HL-60/S4 (cell line): Measurements from ENCODE around the gene KIDINS220.

Experiments used
- in situ Hi-C: fragments of 300-500 bp; cut with MboI; formaldehyde crosslinking; loops from 2 replicates; pipeline ENCODE4 v1.14.3; 2022; ENCODE audit warnings: low sequenced_read_pairs

KIDINS220 gene

GRCh38 chr2:8836971-8837794 lies at the start of gene KIDINS220:
Gene KIDINS220 (minus strand): TSS chr2:8837613. CDS start chr2:8827093, 10,520 bp downstream.
- in situ Hi-C loops: no loop called here

GRCh38 chr2:8886876-8887275 lies 49.5 kb upstream of the KIDINS220 start:
- in situ Hi-C loops: no loop called here

DNA sequence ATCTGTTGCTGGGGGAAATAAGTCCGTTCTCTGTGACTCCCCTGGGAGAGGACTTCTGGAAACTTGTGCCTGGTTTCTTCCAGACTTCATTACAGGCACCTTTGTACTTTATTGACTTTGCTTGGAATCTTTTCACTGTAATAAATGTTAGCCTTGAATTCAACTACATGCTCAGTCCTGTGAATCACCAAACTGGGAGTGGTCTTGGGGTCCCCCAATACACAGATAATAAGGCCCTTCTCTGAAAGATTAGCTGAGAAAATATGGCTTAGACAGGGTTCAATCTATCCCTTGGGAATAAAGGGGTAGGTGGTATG lies 48.7 kb upstream of the KIDINS220 start:
- in situ Hi-C loops: no loop called here

GRCh38 chr2:8885449-8886201 lies 48.2 kb upstream of the KIDINS220 start:
- in situ Hi-C loops: no loop called here

DNA sequence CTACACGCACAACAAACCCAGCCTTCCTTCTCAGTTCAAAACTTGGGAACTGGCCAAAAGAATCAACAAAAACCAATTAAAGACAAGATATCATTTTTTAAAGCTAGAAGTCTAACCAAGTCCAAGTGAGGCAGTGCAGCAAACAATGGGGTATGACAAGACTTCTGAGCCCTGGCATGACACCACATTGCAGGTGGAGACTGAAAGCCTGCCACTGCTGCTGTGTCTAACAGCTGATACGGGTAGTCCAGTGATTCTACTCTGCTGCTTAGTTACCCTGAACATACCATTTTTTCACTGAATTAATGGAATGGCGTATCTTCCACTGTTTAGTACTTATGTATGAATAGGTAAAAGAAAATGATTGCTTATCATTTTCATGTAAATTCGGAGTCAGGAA lies 47.4 kb upstream of the KIDINS220 start:
- in situ Hi-C loops: no loop called here

DNA sequence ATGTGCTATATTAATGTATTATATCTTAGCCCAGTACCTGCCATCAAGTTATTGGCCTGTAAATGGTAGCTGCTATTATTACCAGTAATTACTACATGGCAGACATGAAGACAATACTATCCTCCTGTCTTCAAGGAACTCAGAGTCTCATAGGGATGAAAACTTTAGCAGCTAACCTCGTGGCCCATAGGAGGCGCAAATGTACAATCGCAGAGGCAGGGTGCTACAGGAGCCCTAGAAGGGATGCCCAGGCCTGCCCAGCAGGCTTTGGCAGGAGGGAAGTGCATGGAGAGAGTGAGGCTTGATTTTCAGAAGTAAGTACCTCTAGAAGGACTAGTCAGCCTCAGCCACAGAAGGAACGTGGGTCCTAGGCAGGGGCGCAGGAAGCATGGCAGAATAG lies 44.7 kb upstream of the KIDINS220 start:
- in situ Hi-C loops: no loop called here

DNA sequence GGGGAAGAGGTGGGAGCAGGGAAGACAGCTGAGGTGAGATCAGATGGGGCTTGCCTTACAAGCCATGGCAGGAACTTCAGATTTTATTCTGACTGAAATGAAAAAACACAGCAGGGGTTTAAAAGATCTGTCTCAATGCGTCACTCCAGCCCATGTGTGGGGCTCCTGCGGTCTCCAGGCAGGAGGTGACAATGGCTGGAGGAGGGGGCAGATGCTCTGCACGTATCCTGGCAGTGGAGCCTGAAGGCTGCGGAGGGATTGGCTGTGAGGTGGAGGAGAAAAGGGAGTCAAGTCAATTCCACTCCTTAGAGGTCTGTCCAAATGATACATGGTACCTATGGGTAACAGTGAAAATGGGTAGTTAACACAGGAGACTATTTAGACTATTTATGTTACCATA lies 40.5 kb upstream of the KIDINS220 start:
- in situ Hi-C loops: no loop called here

DNA sequence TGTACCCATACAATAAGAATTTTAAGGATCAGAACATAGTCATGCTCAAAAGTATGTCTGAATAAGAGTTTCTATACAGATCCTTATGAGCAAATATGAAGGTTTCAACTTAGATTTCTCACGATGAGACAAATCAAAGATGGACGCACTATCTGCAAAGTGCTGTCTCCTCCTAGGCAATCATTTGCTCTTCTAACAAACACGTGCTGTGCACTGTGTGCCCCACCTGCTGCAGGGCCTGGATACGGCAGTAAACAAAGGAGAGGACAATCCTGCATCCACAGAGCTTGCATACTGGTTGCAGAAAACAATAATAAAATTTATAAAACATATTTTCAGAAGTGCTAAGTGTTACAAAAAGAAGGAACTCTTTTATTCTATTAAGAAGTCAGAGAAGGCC lies 39.9 kb upstream of the KIDINS220 start:
- in situ Hi-C loops: no loop called here

- in situ Hi-C loops: no loop called here
Observed at GRCh38 chr2:8876628-8877027, 39.2 kb upstream of the KIDINS220 start.

GRCh38 chr2:8872821-8873432 lies 35.5 kb upstream of the KIDINS220 start:
- in situ Hi-C loops: no loop called here

- in situ Hi-C loops: no loop called here
Observed at GRCh38 chr2:8870441-8870840, 33.0 kb upstream of the KIDINS220 start.

DNA sequence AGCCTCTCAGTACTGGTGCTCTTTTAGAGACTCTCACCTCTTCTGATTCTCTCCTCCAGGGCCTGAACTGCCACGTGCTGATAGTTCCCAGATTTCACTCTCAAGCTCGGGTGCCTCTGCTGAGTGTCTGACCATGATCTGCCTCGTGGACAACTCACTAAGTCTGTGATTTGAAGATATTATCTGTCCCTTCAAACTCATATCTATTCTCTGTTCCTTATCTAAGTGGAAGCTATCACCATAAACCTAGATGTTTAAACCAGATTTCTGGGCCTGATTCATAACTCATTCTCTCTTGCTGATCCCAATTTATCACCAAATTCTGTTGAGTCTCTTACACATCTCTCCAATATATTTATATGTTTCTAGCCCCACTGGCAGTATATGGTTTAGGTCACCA lies 29.9 kb upstream of the KIDINS220 start:
- in situ Hi-C loops: no loop called here

GRCh38 chr2:8863331-8863953 lies 26.0 kb upstream of the KIDINS220 start:
- in situ Hi-C loops: no loop called here

DNA sequence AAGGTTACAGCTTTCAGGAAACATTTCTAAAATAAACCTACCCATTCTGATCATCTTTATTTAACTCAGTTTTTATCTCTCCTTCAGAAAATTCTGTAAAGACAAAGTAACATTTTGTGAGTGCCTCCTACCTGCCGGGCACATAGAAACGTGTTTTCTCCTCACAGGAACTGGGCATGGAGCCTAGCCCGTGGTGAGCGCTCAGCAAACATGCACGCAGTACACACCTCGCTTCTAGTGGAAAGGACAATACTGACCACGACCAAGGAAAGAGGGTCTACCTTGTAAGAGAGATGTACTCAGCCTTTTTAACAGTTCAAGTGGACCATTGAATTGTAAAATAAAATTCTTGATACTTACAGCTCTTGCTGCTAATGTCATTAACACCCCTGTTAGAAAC lies 24.8 kb upstream of the KIDINS220 start:
- in situ Hi-C loops: no loop called here

DNA sequence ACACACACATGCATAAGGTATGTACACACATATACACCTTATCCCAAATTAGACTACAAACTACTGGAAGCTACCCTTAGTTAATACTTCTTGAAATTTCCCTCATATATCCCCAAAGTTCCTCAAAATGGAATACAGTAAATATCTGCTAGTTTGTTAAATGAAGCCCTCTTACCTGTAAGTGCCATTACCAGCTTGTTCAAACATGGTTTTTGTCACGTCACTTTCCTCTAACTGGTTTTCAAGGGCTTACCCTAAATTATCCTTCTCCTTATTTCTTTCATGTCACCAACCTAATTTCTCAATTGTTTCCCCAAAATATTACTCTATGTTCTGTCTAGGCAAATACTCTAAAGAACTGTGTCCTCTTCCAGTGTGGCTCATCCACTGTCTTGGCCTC lies 24.4 kb upstream of the KIDINS220 start:
- in situ Hi-C loops: no loop called here

GRCh38 chr2:8860239-8860638 lies 22.8 kb upstream of the KIDINS220 start:
- in situ Hi-C loops: no loop called here

GRCh38 chr2:8858910-8859309 lies 21.5 kb upstream of the KIDINS220 start:
- in situ Hi-C loops: no loop called here

GRCh38 chr2:8858264-8858663 lies 20.9 kb upstream of the KIDINS220 start:
- in situ Hi-C loops: no loop called here

GRCh38 chr2:8857709-8858108 lies 20.3 kb upstream of the KIDINS220 start:
- in situ Hi-C loops: no loop called here

DNA sequence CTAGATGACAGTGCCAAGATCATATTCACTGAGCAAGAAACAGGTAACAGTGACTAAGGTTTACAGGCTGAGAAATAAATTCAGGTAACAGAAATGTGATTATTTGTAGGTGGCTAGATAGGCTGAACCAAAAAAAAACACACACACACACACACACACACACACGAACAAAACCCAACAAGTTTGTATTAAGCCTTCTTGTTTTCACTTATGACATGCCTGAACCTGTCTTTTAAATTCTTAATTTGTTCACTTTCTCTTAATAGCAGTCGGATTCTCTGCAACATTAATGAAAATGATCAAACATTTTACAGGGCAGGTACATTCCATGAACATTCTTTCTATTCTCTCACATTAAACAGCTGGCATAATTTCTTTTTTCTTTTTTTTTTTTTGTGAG lies 18.8 kb upstream of the KIDINS220 start:
- in situ Hi-C loops: no loop called here

- in situ Hi-C loops: no loop called here
Observed at GRCh38 chr2:8855010-8855409, 17.6 kb upstream of the KIDINS220 start.

- in situ Hi-C loops: no loop called here
Observed at GRCh38 chr2:8853426-8853825, 16.0 kb upstream of the KIDINS220 start.
